B cell (primary cell): Measurements from ENCODE around the gene COL25A1.

Source experiments
- CTCF ChIP-seq: fragments of 200-600 bp; IDR thresholded peaks from one replicate; pipeline ENCODE4 v1.8.0; 2022; ENCODE audit warnings: antibody characterized with exemption, mild to moderate bottlenecking
- EZH2 ChIP-seq: IDR thresholded peaks from 2 replicates; pipeline ENCODE4 v1.6.1; 2012; ENCODE audit warnings: borderline replicate concordance, low read depth, mild to moderate bottlenecking, moderate library complexity, low read length; ENCODE audit not compliant: insufficient read depth, poor library complexity, severe bottlenecking

- TF ChIP-seq CTCF (no peak), EZH2 (no peak)
These were observed 471.2 kb downstream of the COL25A1 start for GRCh38 chr4:108831291-108831690.
